RWPE2 (cell line): ENCODE data around the gene INSYN2B.

ENCODE experiments used
- ATAC-seq: fragments of 200-7000 bp; cut with Tn5 transposase; 3 replicates; pipeline ENCODE4 v1.9.1; 2021; ENCODE audit warnings: low read depth
- DNase-seq: peaks from one replicate; pipeline ENCODE4 v3.0.0-alpha.2; 2020; ENCODE audit warnings: low spot score
- H3K27ac ChIP-seq: fragments of 450-650 bp; 2 replicates; pipeline ENCODE4 v1.5.1; 2017; ENCODE audit warnings: mild to moderate bottlenecking; ENCODE audit not compliant: poor library complexity, severe bottlenecking
- H3K27me3 ChIP-seq: fragments of 250-450 bp; sonication (Bioruptor Pico); 2 replicates; pipeline ENCODE4 v1.5.1; 2021; ENCODE audit warnings: mild to moderate bottlenecking, moderate library complexity; ENCODE audit not compliant: insufficient read depth, poor library complexity, severe bottlenecking
- H3K36me3 ChIP-seq: fragments of 250-450 bp; sonication (Bioruptor Pico); 2 replicates; pipeline ENCODE4 v1.5.1; 2020; ENCODE audit warnings: low read depth, mild to moderate bottlenecking, moderate library complexity
- H3K4me1 ChIP-seq: fragments of 250-450 bp; sonication (Bioruptor Pico); 2 replicates; pipeline ENCODE4 v1.5.1; 2021; ENCODE audit warnings: mild to moderate bottlenecking, moderate library complexity; ENCODE audit not compliant: insufficient read depth, poor library complexity, severe bottlenecking
- H3K4me3 ChIP-seq: fragments of 250-450 bp; sonication (Bioruptor Pico); 2 replicates; pipeline ENCODE4 v1.5.1; 2021; ENCODE audit warnings: mild to moderate bottlenecking, moderate library complexity; ENCODE audit not compliant: severe bottlenecking
- H3K9me3 ChIP-seq: fragments of 250-450 bp; sonication (Bioruptor Pico); 2 replicates; pipeline ENCODE4 v1.5.1; 2021; ENCODE audit warnings: mild to moderate bottlenecking, moderate library complexity; ENCODE audit not compliant: severe bottlenecking
- TF ChIP-seq, protein P1 (sequence below): fragments of 450-650 bp; IDR thresholded peaks from one replicate; pipeline ENCODE4 v1.5.1; 2017; ENCODE audit warnings: mild to moderate bottlenecking, moderate library complexity; ENCODE audit not compliant: poor library complexity, severe bottlenecking

The INSYN2B gene

DNA sequence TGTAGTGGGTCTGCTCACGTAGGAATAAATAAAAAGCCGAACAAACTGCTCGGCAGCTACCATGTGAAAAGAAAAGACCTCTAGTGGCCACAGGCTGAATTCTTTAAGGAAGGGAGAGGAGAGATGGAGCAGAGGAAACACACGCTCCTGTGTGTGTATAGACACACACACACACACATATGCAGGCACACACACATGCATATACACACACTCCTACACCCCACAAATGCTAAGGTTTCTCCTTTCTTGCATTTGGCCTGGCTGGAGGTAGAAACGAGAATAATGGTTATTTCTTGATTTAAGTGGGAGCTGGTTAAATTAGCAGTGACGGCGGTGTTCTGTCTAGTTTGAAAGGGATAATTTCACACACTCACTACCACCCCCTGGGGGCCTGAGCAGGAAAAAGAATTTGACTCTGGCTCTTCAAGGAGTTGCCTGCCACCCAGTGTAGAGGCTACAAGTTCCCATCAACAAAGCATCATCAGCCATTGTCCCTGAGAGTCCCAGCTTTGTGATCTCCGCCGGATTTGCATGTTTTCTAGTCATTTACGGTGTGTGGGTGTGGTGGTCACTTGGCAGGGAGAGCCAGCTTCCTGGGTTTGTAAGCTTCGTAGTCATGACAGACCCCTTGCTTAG lies at the start of gene INSYN2B:
INSYN2B (minus strand) TSS at position 78 of the 636 bp plus-strand sequence. CDS start 96,597 bp downstream, outside the sequence.
- H3K4me3 ChIP-seq, result peak within 1 kb of the TSS; percentile 35
- TF ChIP-seq, protein P1, sequence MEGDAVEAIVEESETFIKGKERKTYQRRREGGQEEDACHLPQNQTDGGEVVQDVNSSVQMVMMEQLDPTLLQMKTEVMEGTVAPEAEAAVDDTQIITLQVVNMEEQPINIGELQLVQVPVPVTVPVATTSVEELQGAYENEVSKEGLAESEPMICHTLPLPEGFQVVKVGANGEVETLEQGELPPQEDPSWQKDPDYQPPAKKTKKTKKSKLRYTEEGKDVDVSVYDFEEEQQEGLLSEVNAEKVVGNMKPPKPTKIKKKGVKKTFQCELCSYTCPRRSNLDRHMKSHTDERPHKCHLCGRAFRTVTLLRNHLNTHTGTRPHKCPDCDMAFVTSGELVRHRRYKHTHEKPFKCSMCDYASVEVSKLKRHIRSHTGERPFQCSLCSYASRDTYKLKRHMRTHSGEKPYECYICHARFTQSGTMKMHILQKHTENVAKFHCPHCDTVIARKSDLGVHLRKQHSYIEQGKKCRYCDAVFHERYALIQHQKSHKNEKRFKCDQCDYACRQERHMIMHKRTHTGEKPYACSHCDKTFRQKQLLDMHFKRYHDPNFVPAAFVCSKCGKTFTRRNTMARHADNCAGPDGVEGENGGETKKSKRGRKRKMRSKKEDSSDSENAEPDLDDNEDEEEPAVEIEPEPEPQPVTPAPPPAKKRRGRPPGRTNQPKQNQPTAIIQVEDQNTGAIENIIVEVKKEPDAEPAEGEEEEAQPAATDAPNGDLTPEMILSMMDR, result peak; percentile 99
- no peaks in the 10 kb centered on the region for H3K36me3 ChIP-seq
- H3K4me1 ChIP-seq, result peaks cover 31% of the 10 kb centered on the region
- no peaks in the 10 kb centered on the region for H3K9me3 ChIP-seq
- no peaks in the 10 kb centered on the region for H3K27me3 ChIP-seq
- DNase-seq, result peak; percentile 76
- peak; percentile 61 for ATAC-seq
- peak within 1 kb of the TSS; percentile 95 for H3K27ac ChIP-seq

DNA sequence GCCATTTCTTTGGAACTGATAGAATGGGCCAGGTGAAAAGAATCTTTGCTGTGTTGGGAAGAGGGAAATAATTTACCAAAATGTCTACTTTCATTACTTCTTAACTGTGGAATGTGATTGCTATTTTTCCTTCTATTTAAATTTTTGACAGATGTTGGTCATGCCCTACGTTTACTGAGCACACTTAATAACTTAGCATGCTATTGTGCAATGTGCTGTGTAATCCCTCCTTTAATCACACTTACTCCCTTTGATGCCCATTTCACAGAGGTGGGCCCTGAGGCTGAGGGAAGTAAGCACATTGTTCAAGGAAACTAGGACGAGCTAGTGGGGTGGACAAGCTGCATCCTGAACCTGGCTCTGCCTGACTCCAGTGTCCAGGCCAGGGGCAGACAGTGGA lies 47.8 kb upstream of the INSYN2B start:
- TF ChIP-seq, protein P1, result no peak
- no peak overlapping the region for H3K4me3 ChIP-seq
- H3K27me3 ChIP-seq, result peaks cover 8% of the 10 kb centered on the region
- no peak for DNase-seq
- H3K27ac ChIP-seq, result no peak overlapping the region
- no peaks in the 10 kb centered on the region for H3K9me3 ChIP-seq
- ATAC-seq, result no peak
- H3K4me1 ChIP-seq, result no peaks in the 10 kb centered on the region
- no peaks in the 10 kb centered on the region for H3K36me3 ChIP-seq

DNA sequence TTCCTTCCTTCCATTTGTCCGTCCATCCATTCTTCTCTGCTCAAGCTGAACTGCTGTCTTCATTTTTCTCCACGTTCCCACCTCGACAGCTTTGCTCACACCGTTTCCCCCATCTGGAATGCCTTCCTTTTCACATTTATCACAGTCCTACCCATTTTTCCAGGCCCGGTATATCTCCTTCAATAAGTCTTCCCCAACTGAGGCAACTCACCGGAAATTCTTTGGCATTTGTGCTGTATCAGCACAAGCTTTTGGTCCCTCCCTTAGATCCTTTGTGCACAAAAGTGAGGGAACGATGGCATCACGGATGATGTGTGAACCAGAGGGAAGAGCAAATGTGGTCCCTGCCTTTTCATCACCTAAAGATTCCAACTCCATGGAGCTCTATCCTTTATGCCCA lies 45.6 kb upstream of the INSYN2B start:
- no peaks in the 10 kb centered on the region for H3K36me3 ChIP-seq
- peaks cover 8% of the 10 kb centered on the region for H3K27me3 ChIP-seq
- ATAC-seq, result no peak
- DNase-seq, result no peak
- no peak overlapping the region for H3K4me3 ChIP-seq
- no peak overlapping the region for H3K27ac ChIP-seq
- H3K4me1 ChIP-seq, result no peaks in the 10 kb centered on the region
- no peaks in the 10 kb centered on the region for H3K9me3 ChIP-seq
- TF ChIP-seq, protein P1, result no peak

DNA sequence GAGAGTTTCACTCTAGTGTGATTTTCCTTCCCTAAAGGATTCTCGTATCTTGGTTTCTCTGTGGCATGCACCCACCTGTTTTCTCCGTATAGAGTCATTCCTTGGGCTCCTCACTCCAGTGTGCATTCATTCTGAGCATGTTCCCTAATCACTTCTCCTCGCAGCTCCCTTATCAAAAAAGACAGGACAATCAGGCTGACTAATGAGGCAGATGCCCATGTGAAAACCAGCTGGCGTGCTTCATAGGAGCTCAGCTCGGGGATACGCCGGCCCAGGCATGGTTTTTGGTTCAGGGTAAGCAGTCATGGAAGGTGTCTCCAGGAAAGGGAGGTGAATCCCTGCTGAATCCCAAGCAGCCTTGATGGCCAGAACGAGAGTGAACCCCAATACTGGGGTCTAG lies 41.2 kb upstream of the INSYN2B start:
- no peak overlapping the region for H3K27ac ChIP-seq
- ATAC-seq (no peak), DNase-seq (no peak)
- H3K9me3 ChIP-seq, result no peaks in the 10 kb centered on the region
- no peaks in the 10 kb centered on the region for H3K36me3 ChIP-seq
- peaks cover 13% of the 10 kb centered on the region for H3K27me3 ChIP-seq
- H3K4me3 ChIP-seq, result no peak overlapping the region
- H3K4me1 ChIP-seq, result no peaks in the 10 kb centered on the region
- TF ChIP-seq, protein P1, result no peak

DNA sequence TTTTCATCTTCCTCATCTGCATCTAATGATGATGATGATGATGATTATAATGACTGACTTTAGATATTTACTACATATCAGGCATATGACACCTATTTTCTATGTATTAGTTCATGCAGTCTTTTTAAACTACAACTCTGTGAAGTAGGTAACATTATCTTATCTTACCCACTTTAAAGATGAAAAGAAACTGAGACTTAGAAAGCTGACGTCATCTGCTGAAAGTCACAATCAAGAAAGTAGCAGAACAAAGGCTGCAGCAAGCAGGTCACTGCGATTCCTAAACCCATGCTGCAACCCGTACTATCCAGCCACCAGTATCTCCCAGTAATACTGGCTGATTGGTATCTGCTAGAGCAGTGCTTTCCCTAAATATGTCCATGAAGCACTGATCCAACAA lies 40.1 kb upstream of the INSYN2B start:
- ATAC-seq, result no peak
- TF ChIP-seq, protein P1, result no peak
- Histone ChIP-seq H3K36me3 (no peaks in the 10 kb centered on the region), H3K27me3 (peaks cover 12% of the 10 kb centered on the region), H3K4me1 (no peaks in the 10 kb centered on the region), H3K27ac (no peak overlapping the region), H3K4me3 (no peak overlapping the region), H3K9me3 (no peaks in the 10 kb centered on the region)
- no peak for DNase-seq
